ENCODE data around the gene IFI27. TPM values are rescaled to one million over a fixed set of nuclear protein-coding genes. Genes with fewer than 3 reads are reported as not detected.
"Not testable (repeated sequence)": the region's sequence is repeated elsewhere in the genome, so short reads cannot be mapped to it uniquely, and the experiment has no call there.

The IFI27 gene
- total RNA-seq = 100 to 1,000 TPM in 3 of 4 donors, 10 to 100 TPM in 1; 88.0 to 293 (median 180) TPM

GRCh38 chr14:94110552-94111181 lies at the start of gene IFI27:
IFI27 (plus strand) TSS chr14:94110736.
- 66% methylated on average over 14 of the region's 14 CpGs for WGBS
- DNase-seq (ENCODE audit: extremely low spot score) = no peak
- TF ChIP-seq POLR2AphosphoS5 (IDR thresholded peaks at IDR 0.05) = peak; percentile 84 to 94
- no peak for TF ChIP-seq CTCF (IDR thresholded peaks at IDR 0.05)
- peak; percentile 22 for TF ChIP-seq POLR2A (IDR thresholded peaks at IDR 0.05; ENCODE audit: low read depth)
- no peak for TF ChIP-seq EP300 (IDR thresholded peaks at IDR 0.05)
- Histone ChIP-seq H3K4me3 (peak within 1 kb of the TSS; percentile 46 to 61 (median 49)), H3K36me3 (peaks cover 0 to 1% (median 0%) of the 10 kb centered on the region in 4 donors), H3K4me1 (peaks cover 26 to 41% (median 34%) of the 10 kb centered on the region in 4 donors), H3K27me3 (peaks cover 0 to 2% (median 0%) of the 10 kb centered on the region in 4 donors), H3K27ac (replicated peaks in 1 of 4) (peak within 1 kb of the TSS; percentile 74 to 82 (median 80)), H3K9me3 (no peaks in the 10 kb centered on the region)
- intact Hi-C loops (cut with DNase I) = no loop called here

GRCh38 chr14:94062344-94062940 lies 48.1 kb upstream of the IFI27 start:
- 64% methylated on average over 9 of the region's 9 CpGs for WGBS
- Histone ChIP-seq H3K4me1 (peaks cover 36 to 79% (median 50%) of the 10 kb centered on the region in 4 donors), H3K4me3 (no peak overlapping the region), H3K9me3 (no peaks in the 10 kb centered on the region), H3K27ac (replicated peaks in 1 of 4) (no peak overlapping the region), H3K27me3 (no peaks in the 10 kb centered on the region), H3K36me3 (peaks cover 46 to 67% (median 54%) of the 10 kb centered on the region in 4 donors)
- DNase-seq (ENCODE audit: extremely low spot score) = peak; percentile 47
- no peak for TF ChIP-seq POLR2A (IDR thresholded peaks at IDR 0.05; ENCODE audit: low read depth)
- no peak for TF ChIP-seq POLR2AphosphoS5 (IDR thresholded peaks at IDR 0.05)
- no peak for TF ChIP-seq EP300 (IDR thresholded peaks at IDR 0.05)
- TF ChIP-seq CTCF (IDR thresholded peaks at IDR 0.05) = no peak
- intact Hi-C loops (cut with DNase I) = no loop called here

- TF ChIP-seq CTCF (IDR thresholded peaks at IDR 0.05) (no peak), POLR2A (IDR thresholded peaks at IDR 0.05; ENCODE audit: low read depth) (no peak), POLR2AphosphoS5 (IDR thresholded peaks at IDR 0.05) (no peak)
- Histone ChIP-seq H3K4me1 (peaks cover 29 to 61% (median 42%) of the 10 kb centered on the region in 4 donors), H3K4me3 (no peak overlapping the region), H3K36me3 (peaks cover 12 to 30% (median 17%) of the 10 kb centered on the region in 4 donors), H3K9me3 (peaks cover 0 to 6% (median 0%) of the 10 kb centered on the region in 4 donors), H3K27me3 (no peaks in the 10 kb centered on the region), H3K27ac (replicated peaks in 1 of 4) (no peak overlapping the region)
- intact Hi-C loops (cut with DNase I) = no loop called here
- DNase-seq (ENCODE audit: extremely low spot score) = no peak
- 64% methylated on average over 7 of the region's 8 CpGs for WGBS
These were observed 44.4 kb upstream of the IFI27 start for GRCh38 chr14:94066089-94066676.

GRCh38 chr14:94072076-94072475 lies 38.5 kb upstream of the IFI27 start:
- H3K4me1 ChIP-seq = peaks cover 17 to 24% (median 20%) of the 10 kb centered on the region in 4 donors
- DNase-seq (ENCODE audit: extremely low spot score); H3K4me3 ChIP-seq; H3K27ac ChIP-seq (replicated peaks in 1 of 4); H3K27me3 ChIP-seq; intact Hi-C loops (cut with DNase I): not testable (repeated sequence)
- H3K36me3 ChIP-seq = peaks cover 0 to 20% (median 1%) of the 10 kb centered on the region in 4 donors
- H3K9me3 ChIP-seq = peaks cover 0 to 18% (median 8%) of the 10 kb centered on the region in 4 donors
- 95% methylated on average over 3 of the region's 3 CpGs for WGBS

- intact Hi-C loops (cut with DNase I) = loop anchor here (2.0 kb wide), 1 partner anchor 22 kb away; no protein-coding TSS in a partner anchor
- H3K4me1 ChIP-seq = peaks cover 38 to 49% (median 40%) of the 10 kb centered on the region in 4 donors
- H3K36me3 ChIP-seq = peaks cover 0 to 42% (median 15%) of the 10 kb centered on the region in 4 donors
- peaks cover 0 to 16% (median 8%) of the 10 kb centered on the region in 4 donors for H3K9me3 ChIP-seq
- 97% methylated on average over 3 of the region's 3 CpGs for WGBS
- TF ChIP-seq POLR2A (IDR thresholded peaks at IDR 0.05; ENCODE audit: low read depth) (no peak), POLR2AphosphoS5 (IDR thresholded peaks at IDR 0.05) (no peak), CTCF (IDR thresholded peaks at IDR 0.05) (no peak), EP300 (IDR thresholded peaks at IDR 0.05) (no peak)
- no peak for DNase-seq (ENCODE audit: extremely low spot score)
- no peak overlapping the region for H3K4me3 ChIP-seq
- no peaks in the 10 kb centered on the region for H3K27me3 ChIP-seq
- no peak overlapping the region for H3K27ac ChIP-seq (replicated peaks in 1 of 4)
These were observed 36.0 kb upstream of the IFI27 start for GRCh38 chr14:94074534-94074933.
